Lower leg skin (tissue), 4 donors: ENCODE data around the gene INTS3. TPM values are rescaled to one million over a fixed set of nuclear protein-coding genes. Genes with fewer than 3 reads are reported as not detected.

Source experiments
- DNase-seq, 2 donors: peaks; one replicate each; pipeline ENCODE4 v3.0.0-alpha.2; 2019; ENCODE audit warnings: low spot score in 2 of 2
- H3K4me3 ChIP-seq: fragments of 200-600 bp; sonication (generic); 2 replicates; pipeline ENCODE4 v1.5.1; 2017; ENCODE audit warnings: mild to moderate bottlenecking, low read depth; ENCODE audit not compliant: poor library complexity, severe bottlenecking
- POLR2A ChIP-seq, 2 donors: fragments of 450-650 bp; IDR thresholded peaks; one replicate each; pipeline ENCODE4 v1.6.1; 2016 to 2017; ENCODE audit warnings: antibody characterized with exemption in 2 of 2, mild to moderate bottlenecking in 1 of 2, moderate library complexity in 1 of 2
- WGBS, 2 donors: methylation state at CpG; one replicate each; pipeline ENCODE4 v1.1.5; 2018; 5-methylcytosine and 5-hydroxymethylcytosine counted together
- intact Hi-C: fragments of 100-400 bp; cut with DNase I; formaldehyde crosslinking; loops from one replicate; pipeline ENCODE4 v1.15.0; 2023; ENCODE audit warnings: low total_unique reads
- total RNA-seq, 4 donors: library from RNA; depleted of rRNA; stranded (reverse); fragments of >200 nt; gene quantifications; one replicate each; pipeline ENCODE4 v1.1.0, GENCODE V29; 2016
- TF ChIP-seq, protein P1 (sequence below), 3 donors: fragments of 450-650 bp; IDR thresholded peaks; one replicate each; pipeline ENCODE4 v1.5.1; 2016; ENCODE audit warnings: antibody characterized with exemption in 3 of 3, mild to moderate bottlenecking in 3 of 3, moderate library complexity in 2 of 3

Gene INTS3
- total RNA-seq, 4 donors from 2014 or later, result 28.0 to 31.5 (median 29.6) TPM

DNA sequence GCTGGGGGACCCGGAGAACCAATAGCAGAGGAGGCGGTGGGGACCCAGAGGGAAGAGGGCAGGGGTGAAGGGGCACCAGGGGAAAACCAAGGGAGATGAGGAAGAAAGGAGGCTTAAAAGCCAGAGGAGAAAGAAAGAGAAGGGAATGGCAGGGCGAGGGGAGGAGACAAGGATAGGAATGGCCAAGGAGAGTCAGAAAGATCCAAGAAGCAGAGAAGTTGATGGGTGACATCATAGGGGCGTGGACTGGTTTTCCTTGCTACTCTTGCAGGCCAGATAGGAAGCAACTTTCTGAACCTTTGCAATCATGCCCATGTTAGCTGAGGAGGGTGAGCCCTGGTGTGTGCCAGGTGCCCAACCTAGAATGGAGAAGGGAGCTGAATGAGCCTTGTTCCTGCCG is 44.0 kb upstream of the INTS3 start:
- H3K4me3 ChIP-seq, result no peak overlapping the region
- 63 to 64% methylated on average over 5 of the region's 5 CpGs for WGBS, 2 donors
- intact Hi-C loops, result loop anchor here (10.0 kb wide), 1 partner anchor 61 kb away; no protein-coding TSS in a partner anchor
- TF ChIP-seq, protein P1, sequence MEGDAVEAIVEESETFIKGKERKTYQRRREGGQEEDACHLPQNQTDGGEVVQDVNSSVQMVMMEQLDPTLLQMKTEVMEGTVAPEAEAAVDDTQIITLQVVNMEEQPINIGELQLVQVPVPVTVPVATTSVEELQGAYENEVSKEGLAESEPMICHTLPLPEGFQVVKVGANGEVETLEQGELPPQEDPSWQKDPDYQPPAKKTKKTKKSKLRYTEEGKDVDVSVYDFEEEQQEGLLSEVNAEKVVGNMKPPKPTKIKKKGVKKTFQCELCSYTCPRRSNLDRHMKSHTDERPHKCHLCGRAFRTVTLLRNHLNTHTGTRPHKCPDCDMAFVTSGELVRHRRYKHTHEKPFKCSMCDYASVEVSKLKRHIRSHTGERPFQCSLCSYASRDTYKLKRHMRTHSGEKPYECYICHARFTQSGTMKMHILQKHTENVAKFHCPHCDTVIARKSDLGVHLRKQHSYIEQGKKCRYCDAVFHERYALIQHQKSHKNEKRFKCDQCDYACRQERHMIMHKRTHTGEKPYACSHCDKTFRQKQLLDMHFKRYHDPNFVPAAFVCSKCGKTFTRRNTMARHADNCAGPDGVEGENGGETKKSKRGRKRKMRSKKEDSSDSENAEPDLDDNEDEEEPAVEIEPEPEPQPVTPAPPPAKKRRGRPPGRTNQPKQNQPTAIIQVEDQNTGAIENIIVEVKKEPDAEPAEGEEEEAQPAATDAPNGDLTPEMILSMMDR (IDR thresholded peaks at IDR 0.05), result no peak
- TF ChIP-seq POLR2A (IDR thresholded peaks at IDR 0.05), result no peak
- DNase-seq, result no peak

DNA sequence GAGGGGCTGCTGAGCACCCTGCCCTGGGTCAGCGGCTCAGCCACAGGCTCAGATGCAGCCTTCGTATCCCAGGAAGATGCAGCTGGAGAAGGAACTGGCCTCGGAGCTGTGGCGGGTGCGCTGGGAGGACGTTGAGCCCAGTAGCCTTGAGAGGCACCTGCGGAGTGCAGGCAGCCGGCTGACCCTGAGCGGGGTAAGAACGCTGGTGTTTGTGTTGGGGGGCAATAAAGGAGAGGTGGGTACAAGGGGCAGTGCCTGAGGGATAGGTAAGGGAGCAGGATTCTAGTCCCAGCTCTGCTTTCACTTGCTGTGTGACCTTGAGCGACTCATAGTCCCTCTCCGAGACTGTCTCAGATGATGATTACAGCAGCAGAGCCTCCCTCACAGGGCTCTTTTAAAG is 43.0 kb upstream of the INTS3 start:
- no peak overlapping the region for H3K4me3 ChIP-seq
- TF ChIP-seq, protein P1 (IDR thresholded peaks at IDR 0.05), result no peak
- no peak for TF ChIP-seq POLR2A (IDR thresholded peaks at IDR 0.05)
- 92% methylated on average over 12 of the region's 12 CpGs for WGBS, 2 donors
- DNase-seq, result no peak
- intact Hi-C loops, result loop anchor here (10.0 kb wide), 1 partner anchor 60 kb away; no protein-coding TSS in a partner anchor

DNA sequence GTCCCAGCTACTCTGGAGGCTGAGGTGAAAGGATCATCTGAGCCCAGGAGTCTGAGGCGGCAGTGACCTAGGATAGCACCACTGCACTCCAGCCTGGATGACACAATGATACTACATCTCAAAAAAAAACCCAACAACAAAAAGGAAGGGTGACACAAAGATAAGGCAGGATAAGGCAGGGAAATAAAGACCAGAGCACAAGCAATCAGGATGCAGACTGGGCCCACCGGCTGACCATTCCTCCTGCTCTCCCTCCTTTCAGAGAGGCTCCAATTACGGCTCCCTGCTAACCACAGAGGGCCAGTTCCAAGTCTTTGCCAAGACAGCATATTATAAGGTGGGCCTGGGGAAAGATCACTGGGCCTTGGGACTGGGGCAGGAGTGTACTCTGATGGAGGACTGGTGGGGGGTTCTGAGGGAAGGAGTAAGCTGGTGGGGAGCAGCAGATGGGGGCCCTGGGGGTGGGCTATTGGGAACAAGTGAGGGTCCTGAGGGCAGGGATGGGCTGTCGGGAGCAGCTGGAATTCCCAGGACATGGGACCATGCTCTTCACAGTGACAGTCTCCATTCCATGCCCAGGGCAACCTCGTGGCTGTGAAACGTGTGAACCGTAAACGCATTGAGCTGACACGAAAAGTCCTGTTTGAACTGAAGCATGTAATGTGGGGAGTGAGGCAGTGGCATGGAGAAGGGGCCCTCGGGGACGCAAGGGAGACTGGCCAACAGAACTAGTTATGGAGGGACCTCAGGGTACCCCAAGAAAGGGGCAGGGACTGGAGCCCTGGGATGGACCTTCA is 42.1 kb upstream of the INTS3 start:
- TF ChIP-seq, protein P1 (IDR thresholded peaks at IDR 0.05), result no peak
- TF ChIP-seq POLR2A (IDR thresholded peaks at IDR 0.05), result no peak
- WGBS, 2 donors, result 83% methylated on average over 11 of the region's 11 CpGs
- no peak for DNase-seq
- intact Hi-C loops, result loop anchor here (10.0 kb wide), 1 partner anchor 59 kb away; no protein-coding TSS in a partner anchor
- no peak overlapping the region for H3K4me3 ChIP-seq

DNA sequence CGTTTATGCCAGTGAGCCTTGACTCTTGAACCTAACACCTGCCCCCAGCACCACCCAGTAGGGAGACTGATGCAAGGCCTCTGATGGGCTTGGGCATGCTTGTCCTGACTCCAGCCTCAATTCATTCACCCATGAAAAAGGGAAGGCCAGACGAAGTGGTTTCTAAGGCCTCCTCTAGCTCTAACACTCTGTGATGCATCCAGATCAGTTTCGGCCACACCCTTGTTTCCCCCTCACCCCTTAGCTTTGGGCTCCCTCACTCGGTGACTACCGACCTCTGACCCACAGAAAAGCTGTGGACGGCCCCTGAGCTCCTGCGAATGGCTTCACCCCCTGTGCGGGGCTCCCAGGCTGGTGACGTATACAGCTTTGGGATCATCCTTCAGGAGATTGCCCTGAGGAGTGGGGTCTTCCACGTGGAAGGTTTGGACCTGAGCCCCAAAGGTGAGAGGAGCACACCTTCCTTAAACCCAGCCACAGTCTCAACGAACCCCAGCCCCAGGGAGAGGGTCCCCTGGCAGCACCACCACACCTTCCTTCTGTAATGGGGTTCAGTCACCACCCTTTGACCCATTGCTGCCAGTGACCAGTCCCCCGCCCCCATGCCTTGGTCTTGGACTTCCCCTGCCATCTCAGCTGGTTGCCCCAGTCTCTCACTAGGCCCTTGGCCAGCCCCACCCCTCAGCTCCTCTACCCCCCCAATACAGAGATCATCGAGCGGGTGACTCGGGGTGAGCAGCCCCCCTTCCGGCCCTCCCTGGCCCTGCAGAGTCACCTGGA is 40.3 kb upstream of the INTS3 start:
- H3K4me3 ChIP-seq, result no peak overlapping the region
- no peak for TF ChIP-seq POLR2A (IDR thresholded peaks at IDR 0.05)
- TF ChIP-seq, protein P1 (IDR thresholded peaks at IDR 0.05), result no peak
- no peak for DNase-seq
- intact Hi-C loops, result loop anchor here (10.0 kb wide), 1 partner anchor 57 kb away; no protein-coding TSS in a partner anchor
- 91% methylated on average over 16 of the region's 16 CpGs for WGBS, 2 donors

DNA sequence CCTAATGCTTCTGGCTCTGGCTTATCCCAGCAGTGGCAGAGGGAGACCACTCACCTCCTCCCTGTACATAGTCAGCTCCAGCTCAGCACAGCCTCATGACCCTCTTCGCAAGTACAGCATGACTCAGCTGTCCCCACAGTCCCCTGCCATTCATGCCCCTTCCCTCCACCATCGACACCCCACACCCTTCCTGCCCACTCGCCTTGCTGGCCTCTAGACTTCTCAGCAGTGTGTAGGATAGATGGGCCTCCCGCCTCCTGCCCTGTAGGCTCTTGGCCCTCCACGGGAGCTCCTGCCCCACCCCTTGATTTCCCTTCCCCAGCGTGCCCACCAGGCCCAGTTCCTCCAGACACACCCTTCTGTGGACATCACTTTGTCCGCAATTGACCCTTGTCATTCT is 39.6 kb upstream of the INTS3 start:
- intact Hi-C loops, result loop anchor here (10.0 kb wide), 1 partner anchor 57 kb away; no protein-coding TSS in a partner anchor
- H3K4me3 ChIP-seq, result no peak overlapping the region
- no peak for TF ChIP-seq POLR2A (IDR thresholded peaks at IDR 0.05)
- TF ChIP-seq, protein P1 (IDR thresholded peaks at IDR 0.05), result no peak
- DNase-seq, result no peak
- WGBS, 2 donors, result 87 to 91% methylated on average over 7 of the region's 7 CpGs
